ENCODE data around the gene APOO. TPM values are rescaled to one million over a fixed set of nuclear protein-coding genes. Genes with fewer than 3 reads are reported as not detected.
A peak's percentile ranks its signal among the peaks of the same experiment; 100 is the strongest.

Gene APOO
- total RNA-seq, 1 experiment from 2014 or later = 95.3 TPM

DNA sequence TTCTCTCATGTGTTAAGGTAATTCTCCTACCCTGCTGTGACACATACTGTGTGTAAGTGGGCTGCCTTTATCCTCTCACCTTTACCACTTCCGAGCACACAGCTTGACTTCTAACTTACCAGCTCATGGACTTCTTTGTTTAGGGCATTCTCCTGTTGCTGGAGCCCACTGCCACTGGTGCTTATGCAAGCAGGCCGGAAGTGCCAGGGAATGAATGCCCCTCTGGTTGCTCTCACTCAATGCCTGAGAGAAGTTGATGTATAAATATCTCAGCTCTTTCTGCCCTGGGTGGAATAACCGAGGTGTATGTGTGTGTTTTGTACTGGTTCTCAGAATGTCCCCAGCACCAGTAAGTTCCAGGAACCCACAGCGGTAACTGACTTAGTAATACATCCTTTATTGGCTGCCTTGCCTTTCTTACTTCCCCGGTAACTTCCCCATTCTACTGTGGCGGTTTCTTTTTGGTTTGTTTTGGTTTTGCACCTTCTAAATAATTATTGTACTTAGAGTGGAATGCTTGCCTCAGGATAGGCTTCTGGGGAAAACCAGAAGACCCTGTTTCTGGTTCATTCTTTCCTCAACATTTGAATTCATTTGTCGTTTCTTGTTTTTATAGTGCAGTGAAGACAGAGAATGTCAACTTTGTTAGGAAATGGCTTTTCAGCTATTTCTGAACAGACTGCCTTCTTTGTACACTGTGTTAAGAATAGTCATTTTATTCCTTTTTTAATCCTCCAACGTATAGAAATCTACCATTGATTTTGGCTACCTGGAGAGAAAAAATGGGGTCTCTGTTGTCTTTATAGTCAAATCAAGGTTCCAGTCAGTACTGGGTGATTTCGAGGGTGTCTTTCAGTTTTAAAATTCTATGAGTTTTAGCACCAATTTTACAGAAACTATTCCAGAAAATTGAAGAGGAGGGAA is 45.5 kb upstream of the APOO start:
- H3K4ac ChIP-seq (ENCODE audit: low read depth, low read length) = no peak overlapping the region
- H2AFZ ChIP-seq (ENCODE audit: low read length) = no peak overlapping the region
- H3T11ph ChIP-seq (ENCODE audit: low read length) = no peak overlapping the region
- H3K4me1 ChIP-seq (ENCODE audit: insufficient read depth, low read length) = peaks cover 4% of the 10 kb centered on the region
- DNase-seq = peak; percentile 72
- TF ChIP-seq, protein P1, sequence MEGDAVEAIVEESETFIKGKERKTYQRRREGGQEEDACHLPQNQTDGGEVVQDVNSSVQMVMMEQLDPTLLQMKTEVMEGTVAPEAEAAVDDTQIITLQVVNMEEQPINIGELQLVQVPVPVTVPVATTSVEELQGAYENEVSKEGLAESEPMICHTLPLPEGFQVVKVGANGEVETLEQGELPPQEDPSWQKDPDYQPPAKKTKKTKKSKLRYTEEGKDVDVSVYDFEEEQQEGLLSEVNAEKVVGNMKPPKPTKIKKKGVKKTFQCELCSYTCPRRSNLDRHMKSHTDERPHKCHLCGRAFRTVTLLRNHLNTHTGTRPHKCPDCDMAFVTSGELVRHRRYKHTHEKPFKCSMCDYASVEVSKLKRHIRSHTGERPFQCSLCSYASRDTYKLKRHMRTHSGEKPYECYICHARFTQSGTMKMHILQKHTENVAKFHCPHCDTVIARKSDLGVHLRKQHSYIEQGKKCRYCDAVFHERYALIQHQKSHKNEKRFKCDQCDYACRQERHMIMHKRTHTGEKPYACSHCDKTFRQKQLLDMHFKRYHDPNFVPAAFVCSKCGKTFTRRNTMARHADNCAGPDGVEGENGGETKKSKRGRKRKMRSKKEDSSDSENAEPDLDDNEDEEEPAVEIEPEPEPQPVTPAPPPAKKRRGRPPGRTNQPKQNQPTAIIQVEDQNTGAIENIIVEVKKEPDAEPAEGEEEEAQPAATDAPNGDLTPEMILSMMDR (conservative IDR thresholded peaks at IDR 0.05) = no peak
- WGBS (ENCODE audit: extremely low coverage, insufficient read length, low lambda C conversion rate) = no CpG with 5 or more reads among the region's 9 CpGs
- H3K79me1 ChIP-seq (ENCODE audit: insufficient read depth, low read depth, low read length, poor library complexity, severe bottlenecking) = no peaks in the 10 kb centered on the region
- no peak overlapping the region for H3K14ac ChIP-seq (ENCODE audit: insufficient read depth, low read length)
- no peak overlapping the region for H3K23ac ChIP-seq (ENCODE audit: insufficient read length, low read depth, low read length)
- H4K20me1 ChIP-seq (ENCODE audit: control insufficient read depth, insufficient read depth, insufficient read length) = no peaks in the 10 kb centered on the region
- H3K27me3 ChIP-seq (ENCODE audit: insufficient read depth, low read length) = no peaks in the 10 kb centered on the region
- H2BK5ac ChIP-seq (ENCODE audit: insufficient read length, low read length) = no peak overlapping the region
- H2BK12ac ChIP-seq (ENCODE audit: insufficient read length, low read depth, low read length) = no peak overlapping the region
- H2BK120ac ChIP-seq (ENCODE audit: low read depth, low read length, poor library complexity, severe bottlenecking) = no peak overlapping the region
- H2AK5ac ChIP-seq (ENCODE audit: insufficient read length, low read length) = no peak overlapping the region
- H3K79me2 ChIP-seq (ENCODE audit: insufficient read depth, low read length) = no peaks in the 10 kb centered on the region
- H2BK20ac ChIP-seq (ENCODE audit: low read depth, low read length, poor library complexity, severe bottlenecking) = no peak overlapping the region
- no peak overlapping the region for H3K18ac ChIP-seq (ENCODE audit: insufficient read length, low read depth, low read length)
- H4K5ac ChIP-seq (ENCODE audit: insufficient read length, low read depth, low read length) = no peak overlapping the region
- no peak overlapping the region for H3K9ac ChIP-seq (ENCODE audit: extremely low read depth, insufficient read length, low read length)
- no peak overlapping the region for H3K56ac ChIP-seq (ENCODE audit: insufficient read length, low read depth, low read length)
- no peaks in the 10 kb centered on the region for H3K23me2 ChIP-seq (ENCODE audit: insufficient read length, low read depth, low read length, poor library complexity, severe bottlenecking)
- no peaks in the 10 kb centered on the region for H3K9me3 ChIP-seq (ENCODE audit: control insufficient read depth, low read depth, low read length)
- H3K4me2 ChIP-seq (ENCODE audit: insufficient read depth, insufficient read length, low read length) = peak overlapping the region; percentile 9
- peak overlapping the region; percentile 17 to 54; a peak in 4 of 5 replicates for H3K4me3 Mint-ChIP-seq
- no peaks in the 10 kb centered on the region; a peak in 1 of 5 replicates for H3K9me3 Mint-ChIP-seq
- H4K8ac ChIP-seq (replicated peaks; ENCODE audit: insufficient read length, low read depth, low read length) = no peak overlapping the region
- H3K36me3 Mint-ChIP-seq (ENCODE audit: insufficient read depth in 1 of 3, low read depth in 3 of 3) = no peaks in the 10 kb centered on the region
- peaks cover 25 to 29% of the 10 kb centered on the region in 2 experiments for H3K4me1 Mint-ChIP-seq
- no peak overlapping the region for H4K91ac ChIP-seq (ENCODE audit: insufficient read length, low read depth, low read length)
- peak overlapping the region; percentile 75 to 88 (median 83); a peak in 6 of 7 replicates for H3K27ac Mint-ChIP-seq
- no peak overlapping the region for H2BK15ac ChIP-seq (ENCODE audit: low read depth, low read length)
- no peaks in the 10 kb centered on the region for H3K27me3 Mint-ChIP-seq (ENCODE audit: low read depth)
- H3K27ac ChIP-seq (ENCODE audit: insufficient read length, low read depth, low read length) = no peak overlapping the region

Measured in H9 (cell line).